Activated naive CD8-positive, alpha-beta T cell treated with anti-CD3 and anti-CD28 coated beads, Interleukin-2, amount 50 U/mL, for 24 hours (primary cell): ENCODE measurements around the gene ANKRD36B.
"Not testable (repeated sequence)": the region's sequence is repeated elsewhere in the genome, so short reads cannot be mapped to it uniquely, and the experiment has no call there.

Experiments used
- ATAC-seq: fragments of 150-1000 bp; cut with Tn5 transposase; one replicate; pipeline ENCODE4 v1.10.0; 2021
- DNase-seq: peaks from one replicate; pipeline ENCODE4 v3.0.0; 2021
- H3K27ac Mint-ChIP-seq: one replicate; pipeline ENCODE4 v1.8.0; 2021; ENCODE audit warnings: mild to moderate bottlenecking, mixed read lengths
- H3K27me3 Mint-ChIP-seq: one replicate; pipeline ENCODE4 v1.8.0; 2021; ENCODE audit warnings: mixed read lengths
- H3K36me3 Mint-ChIP-seq: one replicate; pipeline ENCODE4 v1.8.0; 2021; ENCODE audit warnings: low read depth, mixed read lengths
- H3K4me1 Mint-ChIP-seq: one replicate; pipeline ENCODE4 v1.8.0; 2021; ENCODE audit warnings: mixed read lengths
- H3K4me3 Mint-ChIP-seq: one replicate; pipeline ENCODE4 v1.8.0; 2021; ENCODE audit warnings: mild to moderate bottlenecking, moderate library complexity, mixed read lengths
- H3K9me3 Mint-ChIP-seq: one replicate; pipeline ENCODE4 v1.8.0; 2021; ENCODE audit warnings: mixed read lengths

ANKRD36B gene

DNA sequence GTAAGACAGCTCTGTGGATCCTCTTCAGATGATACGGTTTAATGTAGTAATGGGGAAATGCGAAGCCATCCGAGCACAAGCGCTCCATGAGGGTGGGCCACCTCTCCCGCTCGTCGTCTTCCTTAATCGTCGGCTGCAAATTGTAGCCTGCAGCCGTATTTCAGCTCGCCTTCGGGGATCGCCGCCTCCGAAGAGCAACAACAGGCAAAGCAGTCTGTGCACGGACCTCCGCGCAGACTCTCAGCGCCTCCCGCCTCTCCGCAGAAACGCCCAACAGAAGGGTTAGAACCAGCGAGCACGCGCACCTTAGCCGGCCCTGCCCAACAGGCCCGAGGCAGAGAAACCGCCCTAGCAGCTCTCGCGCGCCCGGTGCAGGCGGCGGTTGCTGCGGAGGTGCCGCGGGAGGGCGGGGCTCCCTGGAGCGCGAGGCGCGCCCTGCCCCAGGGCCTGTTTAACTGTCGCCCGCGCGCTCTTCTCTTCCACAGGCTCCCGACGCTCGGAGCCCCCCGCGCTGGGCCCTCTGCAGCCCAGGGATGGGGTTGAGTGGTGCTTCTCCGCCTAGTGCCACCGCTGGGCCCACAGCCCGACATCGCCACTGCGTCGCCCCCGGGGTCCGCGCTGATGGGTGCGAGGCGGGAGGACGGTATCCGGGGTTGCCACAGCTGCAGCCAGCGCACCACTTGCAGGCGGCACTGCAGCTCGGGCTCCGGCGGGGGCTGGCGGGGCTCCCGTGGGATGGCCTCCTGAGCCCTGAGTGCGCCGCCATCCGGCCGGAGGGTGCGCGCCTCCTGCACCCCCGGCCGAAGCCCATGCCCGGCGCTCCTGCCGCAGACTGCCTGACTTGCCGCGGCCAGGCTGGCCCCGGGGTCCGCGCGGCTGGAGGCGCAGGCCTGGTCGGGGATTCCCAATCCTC, at the start of gene ANKRD36B:
Gene ANKRD36B (minus strand): TSS at position 280 of the 913 bp plus-strand sequence. CDS start 192 bp downstream, at position 88.
- peak; percentile 71 for DNase-seq
- not testable (repeated sequence) for H3K27me3 Mint-ChIP-seq

DNA sequence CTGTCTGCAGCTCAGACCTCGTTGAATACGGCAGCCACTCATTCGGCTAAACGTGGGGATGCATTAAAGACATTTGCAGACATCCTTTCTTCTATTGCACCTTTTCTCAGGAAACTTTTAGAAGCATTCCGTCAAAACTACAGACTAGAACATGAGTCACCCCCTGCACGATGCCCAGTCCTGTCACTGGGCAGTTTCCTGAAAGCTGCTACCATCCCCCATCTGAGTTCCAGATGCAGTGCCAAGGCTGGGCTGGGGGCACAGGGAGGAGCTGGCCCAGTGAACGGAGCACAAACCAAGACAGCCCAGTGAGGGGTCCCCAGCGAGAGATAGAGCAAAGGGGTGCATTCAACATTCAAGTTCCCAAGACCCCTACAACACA, 36.4 kb upstream of the ANKRD36B start:
- H3K4me3 Mint-ChIP-seq, ATAC-seq, H3K27ac Mint-ChIP-seq, H3K9me3 Mint-ChIP-seq, H3K4me1 Mint-ChIP-seq, H3K27me3 Mint-ChIP-seq, DNase-seq, H3K36me3 Mint-ChIP-seq: not testable (repeated sequence)

More for the DNA sequence above, at the start of gene ANKRD36B:
- H3K9me3 Mint-ChIP-seq, H3K36me3 Mint-ChIP-seq, H3K4me1 Mint-ChIP-seq: not testable (repeated sequence)
- H3K4me3 Mint-ChIP-seq, result peak within 1 kb of the TSS; percentile 100
- peak within 1 kb of the TSS; percentile 99 for H3K27ac Mint-ChIP-seq
- ATAC-seq, result peak; percentile 82

DNA sequence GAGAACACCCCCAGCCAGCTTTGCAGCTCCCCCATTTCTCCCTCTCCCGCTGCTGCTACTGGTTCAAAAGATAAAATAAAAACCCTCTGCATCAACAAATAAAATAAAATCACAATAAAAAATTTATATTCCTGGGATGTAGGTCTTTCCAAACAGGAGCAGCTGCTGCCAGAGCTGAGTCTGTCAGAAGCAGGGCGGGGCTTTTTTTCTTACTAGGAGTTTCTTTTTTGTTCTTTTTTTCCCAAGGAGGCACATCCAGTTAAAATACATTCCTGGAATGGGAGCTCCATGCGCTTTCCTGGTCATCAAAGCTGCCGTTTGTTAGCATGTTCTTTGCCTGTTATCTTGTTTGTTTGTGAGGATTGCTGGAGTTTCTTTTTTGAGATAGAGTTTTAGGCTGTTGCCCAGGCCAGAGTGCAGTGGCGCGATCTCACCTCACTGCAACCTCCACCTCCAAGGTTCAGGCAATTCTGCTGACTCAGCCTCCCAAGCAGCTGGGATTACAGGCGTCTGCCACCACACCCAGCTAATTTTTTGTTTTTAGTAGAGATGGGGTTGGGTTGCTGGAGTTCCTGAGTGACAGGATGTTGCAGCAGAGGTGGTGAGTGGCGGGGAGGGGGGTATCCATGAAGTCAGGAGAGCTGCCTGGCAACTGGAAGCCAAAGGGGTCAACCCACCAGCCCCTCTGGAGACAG, 35.8 kb upstream of the ANKRD36B start:
- H3K36me3 Mint-ChIP-seq, H3K27me3 Mint-ChIP-seq, DNase-seq, ATAC-seq, H3K4me1 Mint-ChIP-seq, H3K4me3 Mint-ChIP-seq, H3K9me3 Mint-ChIP-seq, H3K27ac Mint-ChIP-seq: not testable (repeated sequence)

DNA sequence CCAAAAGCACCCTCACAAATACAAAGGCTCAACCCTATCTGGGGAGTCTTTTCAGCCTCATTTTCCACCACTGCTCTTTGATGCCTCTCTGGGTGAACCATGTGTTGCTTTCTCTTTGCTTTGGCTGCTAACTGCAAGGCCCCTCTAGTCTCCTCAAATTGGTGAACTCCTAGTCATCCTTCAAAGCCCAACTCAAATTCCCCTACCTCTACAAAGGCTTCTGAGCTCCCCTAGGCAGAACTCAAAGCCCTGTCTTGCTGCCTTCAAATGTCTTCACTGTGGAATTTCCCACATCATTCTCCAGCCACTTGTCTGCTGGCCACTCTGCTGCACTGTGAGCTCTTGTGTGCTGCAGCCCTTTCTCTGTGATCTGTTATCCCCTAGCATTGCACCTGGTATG, 33.3 kb upstream of the ANKRD36B start:
- H3K4me3 Mint-ChIP-seq, DNase-seq, H3K36me3 Mint-ChIP-seq, H3K27ac Mint-ChIP-seq, H3K27me3 Mint-ChIP-seq, H3K4me1 Mint-ChIP-seq, H3K9me3 Mint-ChIP-seq, ATAC-seq: not testable (repeated sequence)

DNA sequence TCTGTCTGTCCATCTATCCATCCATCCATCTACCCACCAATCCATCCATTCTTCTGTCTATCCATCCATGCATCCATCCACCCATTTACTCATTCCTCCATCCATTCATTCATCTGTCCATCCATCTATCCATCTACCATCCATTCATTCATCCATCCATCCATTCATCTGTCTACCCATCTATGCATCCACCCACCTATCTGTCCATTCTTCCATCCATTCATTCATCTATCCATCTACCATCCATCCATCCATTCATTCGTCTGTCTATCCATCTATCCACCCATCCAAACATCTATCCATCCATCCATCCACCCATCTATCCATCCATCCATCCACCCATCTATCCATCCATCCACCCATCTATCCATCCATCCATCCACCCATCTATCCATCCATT, 30.8 kb upstream of the ANKRD36B start:
- not testable (repeated sequence) for DNase-seq, ATAC-seq, H3K4me1 Mint-ChIP-seq, H3K36me3 Mint-ChIP-seq, H3K27me3 Mint-ChIP-seq, H3K4me3 Mint-ChIP-seq, H3K27ac Mint-ChIP-seq, H3K9me3 Mint-ChIP-seq

DNA sequence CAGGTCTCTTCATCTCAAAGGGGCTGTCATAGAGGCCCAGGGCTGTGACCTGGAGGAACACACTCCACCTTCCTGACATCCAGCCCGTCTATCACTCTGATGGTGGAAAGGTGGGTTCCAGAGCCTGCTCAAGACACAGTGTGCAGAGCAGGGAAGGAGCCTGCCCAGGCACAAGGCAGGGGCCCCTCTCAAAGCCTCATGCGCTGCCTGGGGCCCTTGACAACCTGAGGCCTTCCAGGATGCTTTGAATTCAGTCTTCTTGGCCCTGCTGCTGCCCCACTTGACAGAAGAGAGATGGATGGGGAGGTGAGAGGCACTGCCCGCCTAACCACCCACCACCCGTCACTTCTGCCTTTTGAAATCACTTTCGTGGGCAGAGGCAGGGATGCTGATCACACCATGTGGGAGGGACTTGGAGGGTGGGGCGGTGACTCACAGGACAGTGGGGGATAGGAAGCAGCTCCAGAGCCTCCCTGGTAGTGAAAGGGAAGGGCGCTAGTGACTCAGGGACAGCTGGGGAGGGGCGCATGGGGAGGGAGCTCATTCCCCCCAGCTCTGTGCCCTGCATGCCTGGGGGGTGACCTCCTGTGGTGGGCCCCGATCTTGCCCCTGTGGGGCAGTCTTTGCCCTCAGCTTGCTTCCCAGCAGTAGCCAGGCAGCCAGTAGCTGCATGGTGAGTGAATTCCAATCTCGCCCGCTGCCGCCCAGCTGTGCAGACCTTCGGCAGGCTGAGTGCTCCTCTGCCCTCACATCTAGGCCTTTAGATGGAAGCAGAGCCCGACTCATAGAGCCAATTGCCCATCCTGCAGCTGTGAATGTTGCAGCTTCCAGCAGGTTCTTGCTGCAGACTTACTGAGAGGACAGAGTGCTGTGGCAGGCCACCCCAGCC, 29.5 kb upstream of the ANKRD36B start:
- H3K27ac Mint-ChIP-seq, H3K4me3 Mint-ChIP-seq, H3K27me3 Mint-ChIP-seq, H3K36me3 Mint-ChIP-seq, H3K4me1 Mint-ChIP-seq, H3K9me3 Mint-ChIP-seq: not testable (repeated sequence)
- DNase-seq, result peak; percentile 3
- peak; percentile 94 for ATAC-seq

DNA sequence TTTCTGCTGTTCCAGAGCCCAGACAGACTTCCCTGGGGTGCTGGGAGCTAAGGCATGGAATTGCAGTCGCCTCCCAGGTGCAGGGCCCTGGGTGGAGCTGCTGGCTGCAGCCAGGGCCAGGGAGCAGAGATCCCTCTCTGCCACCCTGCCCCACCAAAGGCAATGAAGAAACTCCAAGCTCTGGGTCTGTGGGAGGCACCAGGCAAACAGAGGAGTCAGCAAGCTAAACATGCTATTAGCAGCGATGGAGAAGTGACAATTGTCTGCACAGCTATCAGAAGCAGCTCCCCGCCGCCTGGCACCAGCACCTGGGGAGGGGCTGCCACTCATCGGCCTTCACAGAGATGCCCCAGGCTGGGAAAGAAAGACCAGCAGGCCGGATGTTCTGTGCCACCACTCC, 28.2 kb upstream of the ANKRD36B start:
- H3K27ac Mint-ChIP-seq, result no peak overlapping the region
- no peaks in the 10 kb centered on the region for H3K36me3 Mint-ChIP-seq
- no peaks in the 10 kb centered on the region for H3K9me3 Mint-ChIP-seq
- peaks cover 5% of the 10 kb centered on the region for H3K4me1 Mint-ChIP-seq
- H3K27me3 Mint-ChIP-seq, result peaks cover 5% of the 10 kb centered on the region
- H3K4me3 Mint-ChIP-seq, result no peak overlapping the region
- no peak for ATAC-seq
- DNase-seq, result no peak

DNA sequence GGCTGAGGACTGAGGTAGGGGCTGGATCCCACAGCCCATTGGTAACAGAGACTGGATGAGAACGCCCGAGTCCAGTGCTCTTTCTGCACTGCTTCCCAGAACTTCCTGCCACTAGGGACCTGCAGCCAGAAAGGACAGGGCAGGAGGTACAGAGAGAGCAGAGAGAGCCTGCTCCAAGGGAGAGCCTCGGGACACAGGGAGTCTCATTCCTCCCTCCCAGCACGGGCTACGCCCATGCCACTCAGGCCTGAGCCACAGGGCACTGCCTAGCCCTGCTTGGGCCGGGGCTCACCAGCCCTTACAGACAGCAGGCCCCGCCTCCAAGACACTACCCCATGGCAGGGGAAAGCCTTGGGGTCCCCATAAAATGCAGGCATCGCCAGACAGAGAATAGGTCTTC, 26.1 kb upstream of the ANKRD36B start:
- not testable (repeated sequence) for H3K27ac Mint-ChIP-seq, H3K4me3 Mint-ChIP-seq, H3K27me3 Mint-ChIP-seq, DNase-seq, ATAC-seq, H3K9me3 Mint-ChIP-seq, H3K36me3 Mint-ChIP-seq, H3K4me1 Mint-ChIP-seq

DNA sequence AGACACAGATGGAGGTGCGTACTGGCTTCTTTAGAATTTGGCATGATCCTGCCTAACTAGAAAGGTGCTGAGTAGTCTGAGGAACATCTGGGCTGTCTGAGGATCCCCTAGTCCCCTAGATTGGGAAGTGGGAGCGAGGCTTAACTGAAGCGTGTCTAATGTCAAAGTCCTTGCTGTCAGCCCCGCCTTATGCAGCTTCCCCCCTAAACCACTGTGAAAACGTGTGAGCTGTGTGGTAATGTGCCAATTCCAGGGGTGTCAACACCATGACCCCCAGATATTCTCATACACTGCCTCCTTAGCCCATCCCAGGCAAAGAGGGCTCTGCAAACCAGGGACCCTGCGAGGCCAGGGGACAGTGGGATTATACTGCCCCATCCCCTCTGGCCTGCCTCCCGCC, 22.2 kb upstream of the ANKRD36B start:
- not testable (repeated sequence) for ATAC-seq, DNase-seq, H3K27ac Mint-ChIP-seq, H3K36me3 Mint-ChIP-seq, H3K4me3 Mint-ChIP-seq, H3K27me3 Mint-ChIP-seq, H3K9me3 Mint-ChIP-seq, H3K4me1 Mint-ChIP-seq

DNA sequence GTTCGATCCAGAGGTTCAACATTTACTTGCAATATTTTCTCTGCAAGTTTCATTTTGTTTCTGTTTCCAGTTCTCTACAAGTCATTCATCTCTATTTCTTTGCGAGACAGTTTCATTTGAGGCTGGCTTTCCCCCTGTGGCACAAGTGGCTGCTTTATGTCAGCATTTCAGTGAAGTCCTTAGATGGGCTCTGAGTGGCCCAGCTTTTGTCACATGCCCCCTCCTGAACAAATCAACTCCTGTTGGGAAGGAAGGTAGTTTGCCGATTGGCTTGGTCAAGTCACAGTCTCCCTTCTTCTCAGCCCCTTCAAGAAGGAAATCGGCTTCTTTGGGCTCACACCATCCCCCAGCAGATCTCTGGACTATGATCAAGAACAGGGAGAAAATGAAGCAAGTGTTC, 19.1 kb upstream of the ANKRD36B start:
- not testable (repeated sequence) for H3K27ac Mint-ChIP-seq, DNase-seq, H3K4me3 Mint-ChIP-seq, H3K27me3 Mint-ChIP-seq, H3K4me1 Mint-ChIP-seq, ATAC-seq, H3K9me3 Mint-ChIP-seq, H3K36me3 Mint-ChIP-seq

DNA sequence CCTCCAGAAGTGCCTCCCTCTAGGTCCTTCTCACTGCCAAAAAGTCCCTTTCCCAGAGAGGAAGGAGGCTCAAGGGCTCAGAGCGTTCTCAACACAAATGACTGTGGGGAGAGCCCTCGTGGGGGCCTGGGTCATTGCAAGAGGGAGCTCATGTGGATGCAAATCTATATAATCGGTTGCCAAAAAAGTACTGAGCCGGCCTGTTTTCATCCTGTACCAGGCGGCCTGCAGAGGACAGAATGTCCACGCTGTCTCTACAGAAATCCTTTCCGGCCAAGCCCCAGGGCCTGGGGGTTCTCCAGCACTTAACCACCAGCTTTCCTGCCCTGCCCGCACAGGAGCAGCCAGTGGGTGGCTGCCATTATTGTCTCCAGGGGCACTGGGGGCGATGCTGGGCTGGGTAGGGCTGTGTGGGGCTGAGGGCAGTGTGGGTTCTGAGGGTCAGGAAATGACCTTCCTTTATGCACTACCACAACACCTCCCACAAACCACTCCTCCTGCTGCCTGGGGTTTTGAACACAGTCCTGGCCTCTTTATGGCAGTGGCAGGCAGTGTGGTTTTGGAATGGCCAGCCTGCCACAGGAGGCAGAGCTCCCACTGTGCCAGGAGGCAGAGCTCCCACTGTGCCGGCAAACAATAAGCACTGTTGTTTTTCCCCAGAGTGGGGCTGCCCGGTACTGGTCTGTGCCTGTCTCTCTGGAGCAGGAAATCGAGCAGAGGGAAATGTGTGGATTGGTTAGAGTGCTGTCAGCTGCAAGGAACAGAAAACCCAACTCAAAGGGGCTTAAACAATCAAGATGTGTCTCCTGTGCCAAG, 16.1 kb upstream of the ANKRD36B start:
- not testable (repeated sequence) for ATAC-seq, H3K4me3 Mint-ChIP-seq, H3K27ac Mint-ChIP-seq, H3K36me3 Mint-ChIP-seq, DNase-seq, H3K27me3 Mint-ChIP-seq, H3K4me1 Mint-ChIP-seq, H3K9me3 Mint-ChIP-seq

DNA sequence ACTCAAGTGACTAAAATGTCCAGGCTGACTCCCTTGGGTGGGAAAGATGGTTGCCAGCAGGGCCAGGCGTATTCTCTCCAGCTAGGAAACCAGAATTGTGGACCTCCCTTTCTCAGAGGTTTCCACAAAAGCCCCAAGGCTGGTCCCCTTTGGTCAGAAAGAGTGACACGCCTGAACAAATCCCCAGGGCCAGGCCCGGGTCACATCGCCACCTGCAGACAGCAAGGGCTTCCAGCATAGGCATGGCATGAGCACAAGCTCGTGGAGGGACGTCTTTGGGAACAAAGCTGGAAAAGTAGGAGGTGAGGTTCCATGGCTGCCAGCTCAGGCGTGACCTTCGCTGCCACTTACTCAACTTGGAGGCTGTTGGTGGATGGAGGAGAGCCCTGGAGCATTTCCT, 15.4 kb upstream of the ANKRD36B start:
- H3K9me3 Mint-ChIP-seq, H3K27me3 Mint-ChIP-seq, H3K4me1 Mint-ChIP-seq, H3K27ac Mint-ChIP-seq, ATAC-seq, H3K36me3 Mint-ChIP-seq, DNase-seq, H3K4me3 Mint-ChIP-seq: not testable (repeated sequence)

DNA sequence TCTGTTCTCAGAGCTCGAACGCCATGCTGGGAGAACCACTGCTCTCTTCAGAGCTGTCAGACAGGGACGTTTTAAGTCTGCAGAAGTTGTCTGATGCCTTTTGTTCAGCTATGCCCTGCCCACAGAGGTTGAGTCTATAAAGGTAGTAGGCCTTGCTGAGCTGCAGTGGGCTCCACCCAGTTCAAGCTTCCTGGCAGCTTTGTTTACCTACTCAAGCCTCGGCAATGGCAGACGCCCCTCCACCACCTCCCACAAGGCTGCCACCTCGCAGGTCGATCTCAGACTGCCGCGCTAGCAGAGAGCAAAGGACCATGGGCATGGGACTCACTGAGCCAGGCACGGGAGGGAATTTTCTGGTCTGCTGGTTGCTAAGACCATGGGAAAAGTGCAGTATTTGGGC, 11.9 kb upstream of the ANKRD36B start:
- H3K36me3 Mint-ChIP-seq, H3K4me3 Mint-ChIP-seq, H3K27ac Mint-ChIP-seq, H3K9me3 Mint-ChIP-seq, DNase-seq, H3K4me1 Mint-ChIP-seq, ATAC-seq: not testable (repeated sequence)
- H3K27me3 Mint-ChIP-seq, result peaks cover 15% of the 10 kb centered on the region

DNA sequence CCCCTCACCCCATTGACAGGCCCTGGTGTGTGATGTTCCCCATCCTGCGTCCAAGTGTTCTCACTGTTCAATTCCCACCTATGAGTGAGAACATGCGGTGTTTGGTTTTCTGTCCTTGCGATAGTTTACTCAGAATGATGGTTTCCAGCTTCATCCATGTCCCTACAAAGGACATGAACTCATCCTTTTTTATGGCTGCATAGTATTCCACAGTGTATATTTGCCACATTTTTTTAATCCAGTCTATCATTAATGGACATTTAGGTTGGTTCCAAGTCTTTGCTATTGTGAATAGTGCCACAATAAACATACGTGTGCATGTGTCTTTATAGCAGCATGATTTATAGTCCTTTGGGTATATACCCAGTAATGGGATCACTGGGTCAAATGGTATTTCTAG, 6.5 kb upstream of the ANKRD36B start:
- H3K27ac Mint-ChIP-seq, ATAC-seq, DNase-seq, H3K36me3 Mint-ChIP-seq, H3K4me1 Mint-ChIP-seq, H3K9me3 Mint-ChIP-seq, H3K4me3 Mint-ChIP-seq: not testable (repeated sequence)
- peaks cover 16% of the 10 kb centered on the region for H3K27me3 Mint-ChIP-seq
